Measurements from ENCODE around the gene IFT81.
"Not testable (repeated sequence)": the region's sequence is repeated elsewhere in the genome, so short reads cannot be mapped to it uniquely, and the experiment has no call there.

IFT81 gene

DNA sequence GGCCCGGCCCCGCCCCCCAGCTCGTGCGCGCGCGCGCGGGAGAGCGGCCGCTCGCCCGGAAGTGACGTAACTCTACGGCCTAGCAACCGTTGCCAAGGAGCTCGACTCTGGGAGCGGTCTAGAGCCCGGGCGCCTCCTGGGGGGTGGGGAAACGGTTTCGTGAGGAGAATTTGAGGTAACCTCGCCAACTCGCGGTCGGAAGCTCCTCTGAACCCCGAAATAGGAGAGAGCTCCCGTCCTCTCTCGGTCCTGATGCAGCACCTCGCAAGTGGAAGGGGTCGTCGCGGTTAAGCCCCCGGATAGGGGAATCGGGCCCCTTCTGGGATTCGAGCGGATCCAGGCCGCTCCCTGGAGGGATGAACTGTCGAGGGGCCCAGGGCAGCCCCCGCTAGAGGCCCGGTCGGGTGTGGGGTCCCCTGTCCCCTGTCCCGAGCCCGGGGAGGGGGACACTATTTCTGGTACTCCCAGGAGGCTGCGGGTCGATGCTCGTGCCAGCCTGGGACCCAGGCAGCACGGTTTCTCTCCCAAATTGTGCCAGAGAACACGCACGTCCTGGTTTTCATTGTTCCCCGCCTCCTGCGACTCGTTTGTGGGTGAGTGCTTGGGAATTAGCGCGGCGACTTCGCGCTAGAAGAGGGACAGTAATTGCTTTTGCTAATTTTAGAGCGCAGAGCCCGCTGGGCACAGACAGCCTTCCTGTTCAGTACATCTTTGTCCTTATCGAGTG is at the start of gene IFT81:
Gene IFT81, plus strand, starts transcription at position 89 of the 727 bp plus-strand sequence. CDS start 3,024 bp downstream, outside the sequence.
- Mint-ChIP-seq H3K27ac (peak within 1 kb of the TSS; percentile 64), H3K9me3 (no peaks in the 10 kb centered on the region), H3K4me3 (peak within 1 kb of the TSS; percentile 85), H3K36me3 (no peaks in the 10 kb centered on the region), H3K4me1 (peaks cover 9% of the 10 kb centered on the region), H3K27me3 (peaks cover 12% of the 10 kb centered on the region)
- peak; percentile 96 for ATAC-seq

DNA sequence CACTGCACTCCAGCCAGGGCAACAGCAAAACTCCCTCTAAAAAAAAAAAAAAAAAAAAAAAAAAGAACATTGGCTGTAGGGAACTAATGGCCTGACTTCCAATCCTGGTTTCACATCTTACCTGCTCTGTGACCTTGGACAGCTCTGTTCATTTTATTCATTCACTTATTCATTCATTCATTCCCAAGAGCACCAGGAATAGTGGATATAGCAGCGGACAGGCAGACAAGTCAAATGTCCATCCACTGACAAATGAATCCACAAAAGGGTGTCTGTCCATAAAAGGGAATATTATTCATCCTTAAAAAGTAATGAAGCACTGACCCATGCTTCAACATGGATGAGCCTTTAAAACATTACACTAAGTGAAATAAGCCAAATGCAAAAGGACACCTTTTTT is 48.3 kb upstream of the IFT81 start:
- peaks cover 38% of the 10 kb centered on the region for H3K4me1 Mint-ChIP-seq
- H3K9me3 Mint-ChIP-seq = peaks cover 9% of the 10 kb centered on the region
- no peak overlapping the region for H3K27ac Mint-ChIP-seq
- H3K27me3 Mint-ChIP-seq = no peaks in the 10 kb centered on the region
- peaks cover 6% of the 10 kb centered on the region for H3K36me3 Mint-ChIP-seq
- H3K4me3 Mint-ChIP-seq = no peak overlapping the region
- ATAC-seq = no peak

DNA sequence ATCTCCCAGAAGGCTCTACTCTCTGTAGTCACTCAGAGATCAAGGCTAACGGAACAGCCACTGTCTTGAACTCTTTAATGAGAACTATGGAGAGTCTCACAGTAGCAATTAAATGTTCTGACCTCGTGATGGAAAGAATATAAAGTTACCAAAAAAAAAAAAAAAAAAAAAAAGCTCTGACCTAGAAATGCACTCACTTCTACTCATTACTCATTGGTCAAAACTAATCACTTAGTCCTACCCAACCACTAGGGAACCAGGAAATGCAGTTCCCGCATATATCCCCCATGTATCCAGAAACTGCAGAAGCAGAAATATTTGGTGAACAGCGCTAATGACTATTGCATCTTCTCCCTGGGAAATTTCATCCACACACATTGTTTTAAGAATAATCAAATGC is 46.4 kb upstream of the IFT81 start:
- Mint-ChIP-seq H3K4me3 (no peak overlapping the region), H3K36me3 (peaks cover 6% of the 10 kb centered on the region), H3K4me1 (peaks cover 35% of the 10 kb centered on the region), H3K27ac (peak overlapping the region; percentile 21), H3K9me3 (peaks cover 7% of the 10 kb centered on the region), H3K27me3 (no peaks in the 10 kb centered on the region)
- no peak for ATAC-seq

GRCh38 chr12:110079477-110080400 is 44.4 kb upstream of the IFT81 start:
- H3K9me3 Mint-ChIP-seq = peaks cover 7% of the 10 kb centered on the region
- H3K4me1 Mint-ChIP-seq = peaks cover 21% of the 10 kb centered on the region
- H3K36me3 Mint-ChIP-seq = peaks cover 6% of the 10 kb centered on the region
- peak overlapping the region; percentile 72 for H3K4me3 Mint-ChIP-seq
- H3K27me3 Mint-ChIP-seq = no peaks in the 10 kb centered on the region
- peak; percentile 91 for ATAC-seq
- H3K27ac Mint-ChIP-seq = peak overlapping the region; percentile 92

DNA sequence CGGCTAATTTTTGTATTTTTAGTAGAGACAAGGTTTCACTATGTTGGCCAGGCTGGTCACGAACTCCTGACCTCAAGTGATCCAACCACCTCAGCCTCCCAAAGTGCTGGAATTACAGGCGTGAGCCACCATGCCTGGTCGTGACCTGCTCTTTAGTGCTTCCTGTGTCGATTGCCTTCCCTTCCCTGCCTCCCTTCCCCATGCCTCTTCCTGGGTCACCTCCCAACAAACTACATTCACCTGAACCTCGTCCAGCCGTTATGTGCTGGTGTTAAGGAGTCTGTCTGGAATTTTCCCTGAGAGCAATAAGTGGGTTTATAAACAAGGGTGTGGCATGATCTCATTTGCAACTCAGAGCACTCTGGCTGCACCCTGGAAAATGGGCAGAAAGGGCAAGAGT is 43.7 kb upstream of the IFT81 start:
- H3K27me3 Mint-ChIP-seq = peaks cover under 1% of the 10 kb centered on the region
- no peak overlapping the region for H3K4me3 Mint-ChIP-seq
- H3K9me3 Mint-ChIP-seq = peaks cover 7% of the 10 kb centered on the region
- no peak for ATAC-seq
- peaks cover 21% of the 10 kb centered on the region for H3K4me1 Mint-ChIP-seq
- peak overlapping the region; percentile 92 for H3K27ac Mint-ChIP-seq
- peaks cover 6% of the 10 kb centered on the region for H3K36me3 Mint-ChIP-seq

DNA sequence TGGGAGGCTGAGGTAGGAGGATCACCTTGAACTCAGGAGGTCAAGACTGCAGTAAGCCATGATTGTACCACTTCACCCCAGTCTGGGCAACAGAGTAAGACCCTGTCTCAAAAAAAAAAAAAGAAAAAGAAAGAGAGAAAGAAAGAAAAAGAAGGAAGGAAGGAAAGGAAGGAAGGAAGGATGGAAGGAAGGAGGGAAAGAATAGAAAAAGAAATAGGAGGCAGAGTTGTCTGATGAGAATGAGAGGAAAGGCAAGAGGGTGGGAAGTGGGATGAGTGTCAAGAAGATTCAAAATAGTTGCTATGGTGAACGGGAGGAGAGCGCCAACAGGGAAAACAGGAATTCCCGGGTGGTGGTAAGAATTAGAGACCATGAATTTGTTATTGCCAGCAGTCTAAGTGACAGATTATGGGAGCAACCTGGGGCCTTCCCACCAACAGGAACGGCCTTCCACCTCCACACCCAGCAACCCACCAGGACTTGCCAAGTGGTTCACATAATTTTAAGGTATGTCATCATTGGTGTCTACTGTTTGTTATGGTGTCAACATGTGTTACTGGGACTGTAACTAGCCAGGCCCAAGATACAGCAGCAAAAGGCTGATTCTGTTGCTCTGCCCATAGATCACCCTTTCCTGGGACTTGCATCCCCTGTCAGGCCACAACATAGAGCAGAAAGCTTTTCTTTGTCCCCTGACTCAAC is 39.7 kb upstream of the IFT81 start:
- H3K9me3 Mint-ChIP-seq = peaks cover 7% of the 10 kb centered on the region
- no peak for ATAC-seq
- no peak overlapping the region for H3K27ac Mint-ChIP-seq
- H3K4me3 Mint-ChIP-seq = no peak overlapping the region
- peaks cover 19% of the 10 kb centered on the region for H3K4me1 Mint-ChIP-seq
- H3K27me3 Mint-ChIP-seq = peaks cover 15% of the 10 kb centered on the region
- peaks cover 6% of the 10 kb centered on the region for H3K36me3 Mint-ChIP-seq

- H3K4me1 Mint-ChIP-seq, H3K36me3 Mint-ChIP-seq, H3K9me3 Mint-ChIP-seq, H3K4me3 Mint-ChIP-seq, ATAC-seq: not testable (repeated sequence)
- H3K27ac Mint-ChIP-seq = peak overlapping the region; percentile 3
- H3K27me3 Mint-ChIP-seq = peaks cover 32% of the 10 kb centered on the region
These were observed 35.9 kb upstream of the IFT81 start for GRCh38 chr12:110088216-110088615.

GRCh38 chr12:110088936-110089335 is 35.2 kb upstream of the IFT81 start:
- no peaks in the 10 kb centered on the region for H3K36me3 Mint-ChIP-seq
- peaks cover 10% of the 10 kb centered on the region for H3K4me1 Mint-ChIP-seq
- peak overlapping the region; percentile 3 for H3K27ac Mint-ChIP-seq
- no peak for ATAC-seq
- H3K9me3 Mint-ChIP-seq = no peaks in the 10 kb centered on the region
- peaks cover 33% of the 10 kb centered on the region for H3K27me3 Mint-ChIP-seq
- no peak overlapping the region for H3K4me3 Mint-ChIP-seq

DNA sequence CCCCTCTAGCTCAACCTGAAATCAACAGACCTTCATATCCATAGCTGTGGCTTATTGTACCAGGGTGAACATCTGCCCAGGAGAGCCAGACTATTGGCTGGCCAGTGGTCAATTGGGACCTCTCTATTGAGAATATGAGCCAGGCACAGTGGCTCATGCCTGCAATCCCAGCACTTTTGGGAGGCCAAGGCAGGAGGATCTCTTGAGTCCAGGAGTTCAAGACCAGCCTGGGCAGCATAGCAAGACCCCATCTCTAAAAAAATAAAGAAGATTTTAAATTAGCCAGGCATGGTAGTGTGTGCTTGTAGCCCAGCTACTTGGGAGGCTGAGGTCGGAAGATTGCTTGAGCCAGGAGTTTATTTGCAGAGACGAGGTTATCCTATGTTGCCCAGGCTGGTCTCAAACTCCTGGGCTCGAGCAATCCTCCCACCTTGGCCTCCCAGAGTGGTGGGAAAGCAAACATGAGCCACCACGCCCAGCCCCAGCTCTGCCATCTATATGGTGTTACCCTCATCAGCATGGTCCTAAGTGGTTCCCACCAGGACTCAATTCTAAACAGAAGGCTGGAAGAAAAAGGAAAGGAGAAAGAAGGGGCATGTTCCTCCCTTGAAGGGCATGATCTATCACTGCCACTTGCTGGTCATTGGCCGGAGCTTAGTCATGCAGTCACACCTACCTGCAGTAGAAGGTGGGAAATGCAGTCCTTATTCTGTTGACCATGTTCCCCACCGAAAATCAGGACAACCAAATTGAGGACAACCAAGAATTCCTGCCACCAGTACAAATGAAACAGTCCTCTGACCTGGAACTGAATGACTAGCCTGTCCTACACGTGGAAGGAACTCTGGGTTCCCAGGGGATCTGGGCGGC is 33.7 kb upstream of the IFT81 start:
- no peak for ATAC-seq
- Mint-ChIP-seq H3K4me3 (no peak overlapping the region), H3K27ac (peak overlapping the region; percentile 24), H3K27me3 (peaks cover 32% of the 10 kb centered on the region), H3K36me3 (no peaks in the 10 kb centered on the region), H3K9me3 (no peaks in the 10 kb centered on the region), H3K4me1 (peaks cover 10% of the 10 kb centered on the region)

DNA sequence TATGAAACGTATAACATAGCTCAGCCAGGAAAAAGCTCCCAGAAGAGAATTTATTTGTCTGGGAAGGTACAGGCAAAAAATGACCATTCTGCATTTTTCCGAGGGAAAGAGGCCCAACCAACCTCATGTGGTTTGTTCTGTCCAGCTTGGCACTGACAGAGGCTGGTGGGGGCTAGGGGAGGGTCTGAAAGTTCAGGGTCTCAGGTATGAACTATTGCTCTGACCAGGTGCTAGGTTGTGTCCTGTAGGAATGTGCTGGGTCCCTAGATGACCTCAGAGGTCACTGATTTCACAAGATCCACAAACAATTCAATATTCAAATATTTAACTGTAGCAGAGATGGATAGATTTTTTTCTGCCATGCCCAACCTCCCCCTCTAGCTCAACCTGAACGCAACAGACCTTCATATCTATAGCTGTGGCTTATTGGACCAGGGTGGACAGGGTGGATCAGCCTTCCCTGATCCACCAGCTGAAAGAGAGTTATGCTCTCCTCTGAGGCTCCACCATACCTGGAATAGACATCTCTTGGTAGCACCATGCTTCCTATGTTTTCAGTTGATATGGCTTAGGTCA is 32.9 kb upstream of the IFT81 start:
- Mint-ChIP-seq H3K9me3 (no peaks in the 10 kb centered on the region), H3K36me3 (no peaks in the 10 kb centered on the region), H3K4me1 (peaks cover 10% of the 10 kb centered on the region), H3K27ac (peak overlapping the region; percentile 24), H3K4me3 (no peak overlapping the region), H3K27me3 (peaks cover 25% of the 10 kb centered on the region)
- no peak for ATAC-seq

GRCh38 chr12:110093631-110094311 is 30.4 kb upstream of the IFT81 start:
- no peak overlapping the region for H3K4me3 Mint-ChIP-seq
- H3K27me3 Mint-ChIP-seq = peaks cover 23% of the 10 kb centered on the region

DNA sequence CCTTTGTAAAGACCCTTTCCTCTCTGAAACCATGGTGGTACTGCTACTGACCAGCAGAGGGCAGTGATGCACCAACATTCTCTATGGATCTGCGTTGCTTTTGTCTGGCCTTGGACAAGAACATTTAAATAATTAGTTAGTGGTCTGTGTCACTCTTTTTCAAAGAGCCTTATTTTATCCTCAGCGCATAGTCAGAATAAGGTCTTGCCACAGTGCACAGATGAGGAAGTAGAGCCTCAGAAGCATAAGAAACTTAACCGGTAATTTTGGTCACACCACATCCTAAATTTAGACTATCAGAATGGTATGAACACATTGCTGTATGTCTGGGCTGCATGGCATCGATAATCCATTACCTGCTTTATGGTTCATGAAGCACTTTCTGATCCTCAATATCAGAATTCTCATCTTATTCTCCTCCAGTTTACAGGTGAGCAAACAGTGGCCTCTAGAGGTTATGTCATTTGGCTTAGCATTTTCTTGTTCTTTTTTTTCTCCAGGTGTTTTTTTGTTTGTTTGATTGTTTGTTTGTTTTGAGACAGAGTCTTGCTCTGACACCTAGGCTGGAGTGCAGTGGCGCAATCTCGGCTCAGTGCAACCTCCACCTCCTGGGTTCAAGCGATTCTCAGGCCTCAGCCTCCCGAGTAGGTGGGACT is 23.7 kb upstream of the IFT81 start:
- Mint-ChIP-seq H3K36me3 (no peaks in the 10 kb centered on the region), H3K9me3 (no peaks in the 10 kb centered on the region), H3K4me3 (peak overlapping the region; percentile 21), H3K27me3 (no peaks in the 10 kb centered on the region), H3K27ac (peak overlapping the region; percentile 85), H3K4me1 (peaks cover 24% of the 10 kb centered on the region)
- peak; percentile 99 for ATAC-seq

More at GRCh38 chr12:110093631-110094311, 30.4 kb upstream of the IFT81 start:
- H3K9me3 Mint-ChIP-seq = no peaks in the 10 kb centered on the region
- H3K4me1 Mint-ChIP-seq = peaks cover 10% of the 10 kb centered on the region
- no peak overlapping the region for H3K27ac Mint-ChIP-seq
- no peak for ATAC-seq
- no peaks in the 10 kb centered on the region for H3K36me3 Mint-ChIP-seq

- peak overlapping the region; percentile 85 for H3K27ac Mint-ChIP-seq
- ATAC-seq = no peak
- H3K9me3 Mint-ChIP-seq = no peaks in the 10 kb centered on the region
- H3K36me3 Mint-ChIP-seq = no peaks in the 10 kb centered on the region
- no peak overlapping the region for H3K4me3 Mint-ChIP-seq
- peaks cover 24% of the 10 kb centered on the region for H3K4me1 Mint-ChIP-seq
- H3K27me3 Mint-ChIP-seq = no peaks in the 10 kb centered on the region
These were observed 21.9 kb upstream of the IFT81 start for GRCh38 chr12:110102255-110102654.
